CD4-positive, alpha-beta T cell (primary cell): ENCODE results near the gene PCDHGC5. TPM values are rescaled to one million over a fixed set of nuclear protein-coding genes. Genes with fewer than 3 reads are reported as not detected.

Experiments used
- ATAC-seq: fragments of 200-7000 bp; cut with Tn5 transposase; one replicate; pipeline ENCODE4 v1.10.0; 2022; ENCODE audit warnings: mild to moderate bottlenecking; ENCODE audit not compliant: poor library complexity
- CTCF ChIA-PET: fragments of 350-600 bp; sonication (Branson Sonifier 250); formaldehyde crosslinking; loops from one replicate; lab custom pipeline; 2021; ENCODE audit warnings: antibody characterized with exemption, inconsistent platforms; lab: Charles Lee
- POLR2A ChIA-PET: fragments of 350-600 bp; sonication (Branson Sonifier 250); formaldehyde crosslinking; loops from one replicate; lab custom pipeline; 2021; ENCODE audit warnings: antibody characterized with exemption, inconsistent platforms; lab: Charles Lee
- DNase-seq, 14 experiments: peaks; one replicate each; pipeline ENCODE4 v3.0.0-alpha.2; 2013 to 2020; ENCODE audit warnings: mixed read lengths in 2 of 14
- H3K27ac ChIP-seq, 2 donors: one replicate each; pipeline versions ENCODE4 v1.5.1 to v1.7.0; 2013; ENCODE audit warnings: low read length in 2 of 2, low read depth in 1 of 2, mild to moderate bottlenecking in 1 of 2
- H3K27me3 ChIP-seq, 2 experiments: 1 replicate in 1 of 2; 2 replicates in 1 of 2; pipeline versions ENCODE4 v1.6.1 to v1.7.0; 2013; ENCODE audit warnings: low read length in 2 of 2, control low read depth in 1 of 2, mild to moderate bottlenecking in 1 of 2, moderate library complexity in 1 of 2; ENCODE audit not compliant: insufficient read depth in 2 of 2, control insufficient read depth in 1 of 2
- H3K36me3 ChIP-seq: one replicate; pipeline ENCODE4 v1.6.1; 2013; ENCODE audit warnings: low read length, control low read depth; ENCODE audit not compliant: insufficient read depth
- H3K4me1 ChIP-seq: one replicate; pipeline ENCODE4 v1.6.1; 2013; ENCODE audit warnings: low read length, control low read depth; ENCODE audit not compliant: insufficient read depth
- H3K4me3 ChIP-seq: one replicate; pipeline ENCODE4 v1.5.1; 2013; ENCODE audit warnings: mild to moderate bottlenecking, low read length, moderate library complexity
- H3K9me3 ChIP-seq, 2 experiments: 1 replicate in 1 of 2; 2 replicates in 1 of 2; pipeline versions ENCODE4 v1.6.1 to v1.7.0; 2013; ENCODE audit warnings: low read length in 2 of 2, mild to moderate bottlenecking in 2 of 2, control low read depth in 1 of 2, moderate library complexity in 1 of 2; ENCODE audit not compliant: control insufficient read depth in 1 of 2, insufficient read depth in 1 of 2
- H3K27ac Mint-ChIP-seq: one replicate; pipeline ENCODE4 v1.8.0; 2020; ENCODE audit warnings: mixed read lengths
- H3K27me3 Mint-ChIP-seq: one replicate; pipeline ENCODE4 v1.8.0; 2021; ENCODE audit warnings: mixed read lengths
- H3K36me3 Mint-ChIP-seq: one replicate; pipeline ENCODE4 v1.8.0; 2021; ENCODE audit warnings: low read depth, mixed read lengths
- H3K4me1 Mint-ChIP-seq: one replicate; pipeline ENCODE4 v1.8.0; 2021; ENCODE audit warnings: low read depth, mixed read lengths
- H3K4me3 Mint-ChIP-seq: one replicate; pipeline ENCODE4 v1.8.0; 2020; ENCODE audit warnings: mild to moderate bottlenecking, mixed read lengths
- H3K9me3 Mint-ChIP-seq: one replicate; pipeline ENCODE4 v1.8.0; 2020; ENCODE audit warnings: mixed read lengths
- intact Hi-C, 2 experiments: fragments of 100-400 bp; cut with DNase I in 1 of 2; cut with micrococcal nuclease in 1 of 2; formaldehyde crosslinking; loops; one replicate each; pipeline versions ENCODE4 v1.15.1 to v1.9.0; 2023 to 2025; cut with DNase I, micrococcal nuclease
- total RNA-seq, 174 experiments: library from RNA in 2 of 174; stranded (reverse) in 2 of 174; gene quantifications; one replicate each; pipeline ENCODE4 v1.2.3 and lab custom pipeline; 2021 to 2026
- TF ChIP-seq, protein P1 (sequence below): fragments of 200-600 bp; IDR thresholded peaks from one replicate; pipeline ENCODE4 v1.8.0; 2022; ENCODE audit warnings: antibody characterized with exemption, mild to moderate bottlenecking

The PCDHGC5 gene
- total RNA-seq, 2 experiments from 2014 or later: not detected

DNA sequence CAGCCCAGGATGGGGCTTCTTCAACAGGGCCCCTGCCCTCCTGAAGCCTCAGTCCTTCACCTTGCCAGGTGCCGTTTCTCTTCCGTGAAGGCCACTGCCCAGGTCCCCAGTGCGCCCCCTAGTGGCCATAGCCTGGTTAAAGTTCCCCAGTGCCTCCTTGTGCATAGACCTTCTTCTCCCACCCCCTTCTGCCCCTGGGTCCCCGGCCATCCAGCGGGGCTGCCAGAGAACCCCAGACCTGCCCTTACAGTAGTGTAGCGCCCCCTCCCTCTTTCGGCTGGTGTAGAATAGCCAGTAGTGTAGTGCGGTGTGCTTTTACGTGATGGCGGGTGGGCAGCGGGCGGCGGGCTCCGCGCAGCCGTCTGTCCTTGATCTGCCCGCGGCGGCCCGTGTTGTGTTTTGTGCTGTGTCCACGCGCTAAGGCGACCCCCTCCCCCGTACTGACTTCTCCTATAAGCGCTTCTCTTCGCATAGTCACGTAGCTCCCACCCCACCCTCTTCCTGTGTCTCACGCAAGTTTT lies 23.6 kb downstream of the PCDHGC5 start:
- no peaks in the 10 kb centered on the region for H3K9me3 Mint-ChIP-seq
- H3K4me1 Mint-ChIP-seq: peaks cover 25% of the 10 kb centered on the region
- H3K27me3 ChIP-seq: no peaks in the 10 kb centered on the region
- peak; percentile 51 for ATAC-seq
- H3K4me3 Mint-ChIP-seq: peak overlapping the region; percentile 95
- H3K27ac Mint-ChIP-seq: peak overlapping the region; percentile 72
- peaks cover 26% of the 10 kb centered on the region for H3K4me1 ChIP-seq
- peaks cover 14% of the 10 kb centered on the region for H3K36me3 Mint-ChIP-seq
- H3K36me3 ChIP-seq: peaks cover 31% of the 10 kb centered on the region
- DNase-seq: peak; percentile 70 to 91 (median 82)
- intact Hi-C loops: no loop called here
- POLR2A ChIA-PET: interaction anchor here (0.6 to 5.0 kb wide), 6 partner anchors 9 to 192 kb away, joined by 3 to 26 read pairs (median 3); partner anchors contain the start of genes PCDHGC4 and TAF7
- peaks cover 0 to 5% of the 10 kb centered on the region in 2 experiments for H3K9me3 ChIP-seq
- TF ChIP-seq, protein P1, sequence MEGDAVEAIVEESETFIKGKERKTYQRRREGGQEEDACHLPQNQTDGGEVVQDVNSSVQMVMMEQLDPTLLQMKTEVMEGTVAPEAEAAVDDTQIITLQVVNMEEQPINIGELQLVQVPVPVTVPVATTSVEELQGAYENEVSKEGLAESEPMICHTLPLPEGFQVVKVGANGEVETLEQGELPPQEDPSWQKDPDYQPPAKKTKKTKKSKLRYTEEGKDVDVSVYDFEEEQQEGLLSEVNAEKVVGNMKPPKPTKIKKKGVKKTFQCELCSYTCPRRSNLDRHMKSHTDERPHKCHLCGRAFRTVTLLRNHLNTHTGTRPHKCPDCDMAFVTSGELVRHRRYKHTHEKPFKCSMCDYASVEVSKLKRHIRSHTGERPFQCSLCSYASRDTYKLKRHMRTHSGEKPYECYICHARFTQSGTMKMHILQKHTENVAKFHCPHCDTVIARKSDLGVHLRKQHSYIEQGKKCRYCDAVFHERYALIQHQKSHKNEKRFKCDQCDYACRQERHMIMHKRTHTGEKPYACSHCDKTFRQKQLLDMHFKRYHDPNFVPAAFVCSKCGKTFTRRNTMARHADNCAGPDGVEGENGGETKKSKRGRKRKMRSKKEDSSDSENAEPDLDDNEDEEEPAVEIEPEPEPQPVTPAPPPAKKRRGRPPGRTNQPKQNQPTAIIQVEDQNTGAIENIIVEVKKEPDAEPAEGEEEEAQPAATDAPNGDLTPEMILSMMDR: peak; percentile 95
- H3K27me3 Mint-ChIP-seq: peaks cover 4% of the 10 kb centered on the region
- H3K4me3 ChIP-seq: peak overlapping the region; percentile 52
- CTCF ChIA-PET: interaction anchor here (0.6 to 3.6 kb wide), 12 partner anchors 12 to 457 kb away, joined by 3 to 19 read pairs (median 4); partner anchors contain the start of genes PCDHGA10, PCDHGA11, PCDHGB3 and PCDHGB5
- no peak overlapping the region for H3K27ac ChIP-seq

DNA sequence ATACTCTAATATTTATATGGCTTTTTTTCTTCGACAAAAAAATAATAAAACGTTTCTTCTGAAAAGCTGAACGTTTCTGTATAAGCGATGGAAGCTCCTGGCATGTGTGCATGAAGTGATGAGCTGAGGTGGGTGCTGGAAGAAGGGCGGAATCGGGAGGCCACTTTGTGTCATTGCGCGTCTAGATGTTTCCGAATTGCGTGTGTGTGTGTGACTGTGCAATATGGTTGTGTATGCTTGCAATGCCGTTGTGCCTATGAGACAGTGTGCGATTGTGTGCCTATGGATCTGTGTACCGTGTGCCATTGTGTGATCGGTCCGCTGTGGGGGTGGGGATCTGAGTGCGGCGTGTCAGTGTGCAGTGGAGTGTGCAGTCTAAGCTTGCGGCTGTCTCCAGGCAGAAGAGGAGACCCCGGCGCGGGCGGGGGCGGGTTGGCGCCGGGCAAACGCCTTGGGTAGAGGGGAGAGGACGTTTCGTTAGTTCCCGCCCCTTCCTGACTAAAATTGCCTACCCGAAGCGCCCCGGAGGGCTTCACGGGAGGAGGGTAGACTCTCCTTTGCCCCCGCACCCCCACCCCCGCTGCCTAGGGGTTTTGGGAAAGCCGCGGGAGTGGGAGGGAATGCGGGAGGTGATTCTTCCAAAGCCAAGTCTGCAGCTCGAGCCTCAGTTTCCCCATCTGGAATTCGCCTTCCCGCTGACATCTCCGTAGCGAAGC lies 24.2 kb downstream of the PCDHGC5 start:
- H3K27ac Mint-ChIP-seq: peak overlapping the region; percentile 72
- peaks cover 0 to 5% of the 10 kb centered on the region in 2 experiments for H3K9me3 ChIP-seq
- peaks cover 26% of the 10 kb centered on the region for H3K4me1 ChIP-seq

More for the DNA sequence above, 24.2 kb downstream of the PCDHGC5 start:
- Histone ChIP-seq H3K36me3 (peaks cover 37% of the 10 kb centered on the region), H3K27me3 (no peaks in the 10 kb centered on the region), H3K27ac (no peak overlapping the region), H3K4me3 (peak overlapping the region; percentile 52)
- TF ChIP-seq, protein P1: no peak
- peaks cover 14% of the 10 kb centered on the region for H3K36me3 Mint-ChIP-seq
- ChIA-PET CTCF (interaction anchor here (0.6 to 3.6 kb wide), 14 partner anchors 9 to 456 kb away, joined by 3 to 19 read pairs (median 3); partner anchors contain the start of genes PCDHGA10, PCDHGA11, PCDHGB3 and PCDHGB5), POLR2A (interaction anchor here (0.6 to 5.0 kb wide), 7 partner anchors 8 to 193 kb away, joined by 3 to 26 read pairs (median 3); partner anchors contain the start of genes PCDHGC4 and TAF7)
- H3K4me1 Mint-ChIP-seq: peaks cover 25% of the 10 kb centered on the region
- intact Hi-C loops: no loop called here
- H3K4me3 Mint-ChIP-seq: peak overlapping the region; percentile 95
- ATAC-seq (peak; percentile 53), DNase-seq (peak in 10 of 14 experiments; percentile 9 to 57 (median 24))
- no peaks in the 10 kb centered on the region for H3K9me3 Mint-ChIP-seq
- peaks cover 4% of the 10 kb centered on the region for H3K27me3 Mint-ChIP-seq
